PC-3 (cell line): ENCODE data around the gene SLC4A9.

Source experiments
- CTCF ChIP-seq: fragments of 300-600 bp; sonication (generic); conservative IDR thresholded peaks from 2 replicates; pipeline ENCODE4 v1.5.1; 2017; ENCODE audit warnings: antibody characterized with exemption, low read depth, mild to moderate bottlenecking, low read length
- EZH2 ChIP-seq: fragments of 300-600 bp; sonication (generic); IDR thresholded peaks from one replicate; pipeline ENCODE4 v1.6.1; 2017; ENCODE audit warnings: antibody characterized with exemption, mild to moderate bottlenecking, low read length; ENCODE audit not compliant: unreplicated experiment

DNA sequence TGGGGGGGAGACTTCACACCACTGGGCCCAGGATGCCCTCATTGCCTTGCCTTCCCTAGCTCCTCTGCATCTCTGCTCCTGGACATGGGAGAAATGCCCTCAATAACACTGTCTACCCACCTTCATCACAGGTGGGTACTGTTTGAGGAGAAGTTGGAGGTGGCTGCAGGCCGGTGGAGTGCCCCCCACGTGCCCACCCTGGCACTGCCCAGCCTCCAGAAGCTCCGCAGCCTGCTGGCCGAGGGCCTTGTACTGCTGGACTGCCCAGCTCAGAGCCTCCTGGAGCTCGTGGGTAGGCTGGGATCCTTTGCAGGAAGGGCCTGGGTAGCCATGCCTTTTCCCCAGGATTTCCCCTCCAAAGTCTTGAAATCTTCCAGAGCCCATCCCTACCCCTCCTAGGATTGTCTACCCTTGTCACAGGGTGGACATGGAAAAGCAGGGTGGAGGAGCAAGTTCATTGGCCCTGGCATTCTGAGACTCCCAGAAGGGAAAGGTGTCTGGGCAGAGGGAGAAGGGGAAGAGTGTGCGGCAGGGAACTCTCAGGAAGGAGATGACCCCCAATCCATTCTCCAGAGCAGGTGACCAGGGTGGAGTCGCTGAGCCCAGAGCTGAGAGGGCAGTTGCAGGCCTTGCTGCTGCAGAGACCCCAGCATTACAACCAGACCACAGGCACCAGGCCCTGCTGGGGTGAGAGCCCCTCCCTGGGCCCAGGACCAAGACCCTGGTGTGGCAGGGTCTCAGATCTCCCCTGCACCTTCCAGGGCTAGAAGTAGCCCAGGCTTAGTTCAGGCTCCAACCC lies 886 bp downstream of the SLC4A9 start:
- TF ChIP-seq CTCF: no peak
- no peak for TF ChIP-seq EZH2
